ENCODE data around the gene COPG1.

- TF ChIP-seq CTCF (IDR thresholded peaks at IDR 0.05) = peak; percentile 3
- no peak for TF ChIP-seq EZH2 (IDR thresholded peaks at IDR 0.05)
Measured at GRCh38 chr3:129228891-129229585, 20.4 kb upstream of the COPG1 start.

All from neural progenitor cell (in vitro differentiated cells).